Psoas muscle (tissue), 8 donors: ENCODE results near the gene INPP4A. TPM values are rescaled to one million over a fixed set of nuclear protein-coding genes. Genes with fewer than 3 reads are reported as not detected.

ENCODE experiments used
- ATAC-seq, 4 donors: fragments of 200-7000 bp; cut with Tn5 transposase; one replicate each; pipeline ENCODE4 v1.9.1; 2020; ENCODE audit warnings: moderate library complexity in 3 of 4, mild to moderate bottlenecking in 2 of 4
- DNase-seq, 2 donors: peaks; one replicate each; pipeline ENCODE4 v3.0.0-alpha.2; 2020
- H3K27ac ChIP-seq: fragments of 200-600 bp; one replicate; pipeline ENCODE4 v1.8.0; 2022
- H3K27me3 ChIP-seq, 3 donors: fragments of 200-600 bp in 1 of 3; one replicate each; pipeline versions ENCODE4 v1.6.1 to v1.8.0; 2013 to 2022; ENCODE audit warnings: low read length in 2 of 3, mild to moderate bottlenecking in 2 of 3, moderate library complexity in 1 of 3; ENCODE audit not compliant: insufficient read depth in 3 of 3
- H3K36me3 ChIP-seq, 2 donors: fragments of 200-600 bp in 1 of 2; one replicate each; pipeline versions ENCODE4 v1.6.1 to v1.8.0; 2013 to 2022; ENCODE audit warnings: low read depth in 1 of 2, mild to moderate bottlenecking in 1 of 2, moderate library complexity in 1 of 2; ENCODE audit not compliant: insufficient read depth in 1 of 2
- H3K4me1 ChIP-seq: fragments of 200-600 bp; one replicate; pipeline ENCODE4 v1.8.0; 2022
- H3K4me3 ChIP-seq: fragments of 200-600 bp; one replicate; pipeline ENCODE4 v1.8.0; 2022; ENCODE audit warnings: mild to moderate bottlenecking
- H3K9me3 ChIP-seq: fragments of 200-600 bp; one replicate; pipeline ENCODE4 v1.8.0; 2022
- CTCF ChIP-seq: fragments of 200-600 bp; IDR thresholded peaks from one replicate; pipeline ENCODE4 v1.8.0; 2022; ENCODE audit warnings: antibody characterized with exemption
- WGBS, 3 donors: extraction: QIAGEN DNeasy Blood & Tissue Kit; methylation state at CpG; one replicate each; pipeline versions ENCODE4 v1.1.6 to v1.1.7; 2013; 5-methylcytosine and 5-hydroxymethylcytosine counted together
- intact Hi-C, 2 donors: fragments of 100-400 bp; cut with DNase I; formaldehyde crosslinking; loops; one replicate each; pipeline versions ENCODE4 v1.11.0 to v1.14.2; 2022
- polyA plus RNA-seq, 3 donors: library from polyadenylated mRNA; stranded (reverse); fragments of 200-250 nt; gene quantifications; one replicate each; pipeline ENCODE4 v1.2.3, GENCODE V29; 2013
- total RNA-seq, 4 donors: library from RNA; stranded (reverse); fragmentation: NEBNext Ultra II Directional in 2 of 4; extraction: Animal tissue kit (Norgen Biotek cat#: 25700) in 2 of 4; gene quantifications; one replicate each; pipeline versions ENCODE4 v1.2.1 to v1.2.4, GENCODE V29; 2021 to 2023
- donor health status: healthy with polysubstance abuse.
- donor health status: DM: no; HTN: no; CAD: no; lungs with moderate emphysema.
- donor health status: Bipolar disorder and iron deficiency.
- donor health status: healthy.
- donor health status: DM: yes; HTN: yes; CAD: no.
- donor health status: DM: no; HTN: no; CAD: no.
- donor health status: DM: no; HTN: no; CAD: no.
- donor health status: DM: yes; HTN: yes; CAD: no.

Gene INPP4A
- total and polyA plus RNA-seq, 7 donors = 2.2 to 19.7 (median 9.8) TPM

GRCh38 chr2:98453531-98453930 is 8.9 kb downstream of the INPP4A start:
- ATAC-seq (no peak), DNase-seq (no peak)
- peaks cover 0 to 6% of the 10 kb centered on the region in 2 donors for H3K36me3 ChIP-seq
- H3K27me3 ChIP-seq = no peaks in the 10 kb centered on the region
- H3K27ac ChIP-seq = no peak overlapping the region
- WGBS, 3 donors = 95 to 98% (median 97%) methylated on average over 9 of the region's 9 CpGs
- no peaks in the 10 kb centered on the region for H3K9me3 ChIP-seq
- TF ChIP-seq CTCF = no peak
- H3K4me3 ChIP-seq = no peak overlapping the region
- peaks cover 14% of the 10 kb centered on the region for H3K4me1 ChIP-seq
- intact Hi-C loops = no loop called here

GRCh38 chr2:98454073-98454472 is 9.4 kb downstream of the INPP4A start:
- WGBS, 3 donors = 90 to 95% (median 93%) methylated on average over 2 of the region's 2 CpGs
- no peak for TF ChIP-seq CTCF
- peaks cover 14% of the 10 kb centered on the region for H3K4me1 ChIP-seq
- intact Hi-C loops = no loop called here
- H3K36me3 ChIP-seq = peaks cover 0 to 6% of the 10 kb centered on the region in 2 donors
- ATAC-seq (no peak), DNase-seq (no peak)
- H3K4me3 ChIP-seq = no peak overlapping the region
- no peaks in the 10 kb centered on the region for H3K9me3 ChIP-seq
- no peaks in the 10 kb centered on the region for H3K27me3 ChIP-seq
- no peak overlapping the region for H3K27ac ChIP-seq

GRCh38 chr2:98454500-98455235 is 10.0 kb downstream of the INPP4A start:
- peak in 1 of 4 donors; percentile 20 for ATAC-seq
- Histone ChIP-seq H3K9me3 (no peaks in the 10 kb centered on the region), H3K4me3 (no peak overlapping the region), H3K36me3 (peaks cover 0 to 6% of the 10 kb centered on the region in 2 donors), H3K27ac (peak overlapping the region; percentile 46), H3K27me3 (no peaks in the 10 kb centered on the region), H3K4me1 (peaks cover 20% of the 10 kb centered on the region)
- TF ChIP-seq CTCF = no peak
- WGBS, 3 donors = 76 to 84% (median 83%) methylated on average over 6 of the region's 6 CpGs
- intact Hi-C loops = no loop called here
- no peak for DNase-seq

GRCh38 chr2:98455494-98455976 is 10.9 kb downstream of the INPP4A start:
- TF ChIP-seq CTCF = no peak
- ATAC-seq (no peak), DNase-seq (no peak)
- Histone ChIP-seq H3K9me3 (no peaks in the 10 kb centered on the region), H3K4me1 (peaks cover 16% of the 10 kb centered on the region), H3K27ac (peak overlapping the region; percentile 46), H3K27me3 (no peaks in the 10 kb centered on the region), H3K4me3 (no peak overlapping the region), H3K36me3 (peaks cover 0 to 6% of the 10 kb centered on the region in 2 donors)
- 79 to 87% (median 85%) methylated on average over 4 of the region's 4 CpGs for WGBS, 3 donors
- intact Hi-C loops = no loop called here
